Measurements from ENCODE around the gene MTR. TPM values are rescaled to one million over a fixed set of nuclear protein-coding genes. Genes with fewer than 3 reads are reported as not detected.

The MTR gene
- total RNA-seq, 1 experiment from 2014 or later = 35.5 TPM

DNA sequence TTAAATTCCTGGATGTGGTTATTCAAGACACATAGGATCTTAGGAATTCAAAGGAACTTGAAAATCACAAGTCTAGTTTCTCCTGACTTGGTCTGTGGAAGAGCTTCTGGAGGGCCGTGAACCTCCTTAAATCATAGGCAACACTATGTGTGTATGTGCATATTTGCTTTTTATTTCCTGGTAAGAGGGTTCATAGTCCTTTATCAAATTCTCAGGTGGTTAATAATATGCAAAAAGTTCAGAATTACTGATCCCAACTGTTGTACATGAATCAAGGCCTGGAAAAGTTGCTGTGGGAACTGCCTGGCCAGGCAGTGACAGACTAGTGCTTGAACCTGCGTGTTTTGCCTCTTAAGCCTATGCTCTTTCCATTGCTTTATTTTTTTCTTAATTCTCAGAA lies 12.9 kb downstream of the MTR start:
- Histone ChIP-seq H3K23me2 (ENCODE audit: insufficient read length, low read depth, low read length, poor library complexity, severe bottlenecking) (no peaks in the 10 kb centered on the region), H3K9ac (ENCODE audit: extremely low read depth, insufficient read length, low read length) (no peak overlapping the region), H3K9me3 (ENCODE audit: control insufficient read depth, low read depth, low read length) (no peaks in the 10 kb centered on the region), H2BK12ac (ENCODE audit: insufficient read length, low read depth, low read length) (no peak overlapping the region), H3K27me3 (ENCODE audit: insufficient read depth, low read length) (no peaks in the 10 kb centered on the region), H3K4me2 (ENCODE audit: insufficient read depth, insufficient read length, low read length) (no peak overlapping the region), H3K27ac (ENCODE audit: insufficient read length, low read depth, low read length) (no peak overlapping the region), H4K8ac (replicated peaks; ENCODE audit: insufficient read length, low read depth, low read length) (no peak overlapping the region), H3K79me1 (ENCODE audit: insufficient read depth, low read depth, low read length, poor library complexity, severe bottlenecking) (no peaks in the 10 kb centered on the region), H2BK120ac (ENCODE audit: low read depth, low read length, poor library complexity, severe bottlenecking) (no peak overlapping the region), H2AFZ (ENCODE audit: low read length) (no peak overlapping the region), H2AK5ac (ENCODE audit: insufficient read length, low read length) (no peak overlapping the region), H4K20me1 (ENCODE audit: control insufficient read depth, insufficient read depth, insufficient read length) (no peaks in the 10 kb centered on the region), H3K18ac (ENCODE audit: insufficient read length, low read depth, low read length) (no peak overlapping the region), H3K79me2 (ENCODE audit: insufficient read depth, low read length) (no peaks in the 10 kb centered on the region), H4K91ac (ENCODE audit: insufficient read length, low read depth, low read length) (no peak overlapping the region), H4K5ac (ENCODE audit: insufficient read length, low read depth, low read length) (no peak overlapping the region), H3K56ac (ENCODE audit: insufficient read length, low read depth, low read length) (no peak overlapping the region), H2BK15ac (ENCODE audit: low read depth, low read length) (no peak overlapping the region), H2BK20ac (ENCODE audit: low read depth, low read length, poor library complexity, severe bottlenecking) (no peak overlapping the region), H3K23ac (ENCODE audit: insufficient read length, low read depth, low read length) (no peak overlapping the region), H3K4me1 (ENCODE audit: insufficient read depth, low read length) (no peaks in the 10 kb centered on the region), H3K4ac (ENCODE audit: low read depth, low read length) (no peak overlapping the region), H3K14ac (ENCODE audit: insufficient read depth, low read length) (no peak overlapping the region), H2BK5ac (ENCODE audit: insufficient read length, low read length) (no peak overlapping the region), H3T11ph (ENCODE audit: low read length) (no peak overlapping the region)
- H3K4me3 Mint-ChIP-seq = no peak overlapping the region
- peaks cover 6 to 23% (median 20%) of the 10 kb centered on the region in 3 experiments; a peak in 6 of 7 replicates for H3K36me3 Mint-ChIP-seq (ENCODE audit: insufficient read depth in 1 of 3, low read depth in 3 of 3)
- TF ChIP-seq CTCF (conservative IDR thresholded peaks at IDR 0.05) = no peak
- no CpG with 5 or more reads among the region's 2 CpGs for WGBS (ENCODE audit: extremely low coverage, insufficient read length, low lambda C conversion rate)
- H3K27me3 Mint-ChIP-seq (ENCODE audit: low read depth) = no peaks in the 10 kb centered on the region
- no peaks in the 10 kb centered on the region for H3K4me1 Mint-ChIP-seq
- H3K9me3 Mint-ChIP-seq = no peaks in the 10 kb centered on the region
- no peak for DNase-seq
- no peak overlapping the region for H3K27ac Mint-ChIP-seq
